Liver (tissue), 9 donors: Measurements from ENCODE around the gene ADORA3. TPM values are rescaled to one million over a fixed set of nuclear protein-coding genes. Genes with fewer than 3 reads are reported as not detected.

Experiments
- DNase-seq: peaks from one replicate; pipeline ENCODE4 v3.0.0-alpha.2; 2017; ENCODE audit warnings: low spot score
- H3K27ac ChIP-seq, 2 donors: one replicate each; pipeline ENCODE4 v1.7.0; 2013; ENCODE audit warnings: inconsistent platforms in 2 of 2, low read length in 2 of 2, control low read depth in 1 of 2, low read depth in 1 of 2, mild to moderate bottlenecking in 1 of 2
- H3K27me3 ChIP-seq, 4 donors: one replicate each; pipeline versions ENCODE4 v1.6.1 to v1.7.0; 2013; ENCODE audit warnings: low read length in 3 of 4, inconsistent platforms in 1 of 4, mild to moderate bottlenecking in 1 of 4, moderate library complexity in 1 of 4; ENCODE audit not compliant: control insufficient read depth in 4 of 4, insufficient read depth in 4 of 4
- H3K36me3 ChIP-seq, 4 donors: one replicate each; pipeline versions ENCODE4 v1.6.1 to v1.7.0; 2013; ENCODE audit warnings: low read length in 3 of 4, mild to moderate bottlenecking in 3 of 4, low read depth in 1 of 4, moderate library complexity in 1 of 4; ENCODE audit not compliant: control insufficient read depth in 4 of 4, insufficient read depth in 3 of 4
- H3K4me1 ChIP-seq, 4 donors: one replicate each; pipeline versions ENCODE4 v1.6.1 to v1.7.0; 2013; ENCODE audit warnings: low read length in 3 of 4, mild to moderate bottlenecking in 3 of 4, moderate library complexity in 1 of 4; ENCODE audit not compliant: control insufficient read depth in 4 of 4, insufficient read depth in 4 of 4
- H3K4me3 ChIP-seq, 3 donors: one replicate each; pipeline versions ENCODE4 v1.6.1 to v1.7.0; 2013; ENCODE audit warnings: low read length in 3 of 3, control low read depth in 1 of 3, low read depth in 1 of 3, mild to moderate bottlenecking in 1 of 3
- H3K9ac ChIP-seq, 2 donors: one replicate each; pipeline ENCODE4 v1.7.0; 2013; ENCODE audit warnings: low read length in 2 of 2, mild to moderate bottlenecking in 2 of 2, moderate library complexity in 2 of 2, control low read depth in 1 of 2, low read depth in 1 of 2
- H3K9me3 ChIP-seq, 4 donors: one replicate each; pipeline versions ENCODE4 v1.6.1 to v1.7.0; 2013; ENCODE audit warnings: low read length in 3 of 4; ENCODE audit not compliant: control insufficient read depth in 4 of 4
- CTCF ChIP-seq: fragments of 150-350 bp; IDR thresholded peaks from 2 replicates; pipeline ENCODE4 v1.5.1; 2017; ENCODE audit warnings: improper control_type of control experiment, low read depth, low read length; ENCODE audit not compliant: missing input control
- FOXA1 ChIP-seq: IDR thresholded peaks from 2 replicates; pipeline ENCODE4 v1.6.1; 2016; ENCODE audit warnings: antibody characterized with exemption
- FOXA2 ChIP-seq: IDR thresholded peaks from 2 replicates; pipeline ENCODE4 v1.6.1; 2016; ENCODE audit warnings: antibody characterized with exemption
- HNF4G ChIP-seq: IDR thresholded peaks from 2 replicates; pipeline ENCODE4 v1.6.1; 2016; ENCODE audit warnings: antibody characterized with exemption
- JUND ChIP-seq, 2 donors: IDR thresholded peaks; 2 replicates each; pipeline ENCODE4 v1.6.1; 2016; ENCODE audit warnings: antibody characterized with exemption in 2 of 2
- RAD21 ChIP-seq, 2 donors: IDR thresholded peaks; 2 replicates each; pipeline ENCODE4 v1.6.1; 2016; ENCODE audit warnings: antibody characterized with exemption in 2 of 2, mild to moderate bottlenecking in 2 of 2
- RXRA ChIP-seq, 2 donors: IDR thresholded peaks; 2 replicates each; pipeline ENCODE4 v1.6.1; 2017 to 2018; ENCODE audit warnings: antibody characterized with exemption in 2 of 2, mild to moderate bottlenecking in 1 of 2
- SP1 ChIP-seq: IDR thresholded peaks from 2 replicates; pipeline ENCODE4 v1.6.1; 2018; ENCODE audit warnings: antibody characterized with exemption, mild to moderate bottlenecking
- TAF1 ChIP-seq: conservative IDR thresholded peaks from 2 replicates; pipeline ENCODE4 v1.6.1; 2016; ENCODE audit warnings: antibody characterized with exemption, mild to moderate bottlenecking
- YY1 ChIP-seq: IDR thresholded peaks from 2 replicates; pipeline ENCODE4 v1.6.1; 2016; ENCODE audit warnings: antibody characterized with exemption, mild to moderate bottlenecking
- ZBTB33 ChIP-seq: IDR thresholded peaks from 2 replicates; pipeline ENCODE4 v1.6.1; 2016; ENCODE audit warnings: antibody characterized with exemption
- WGBS: extraction: QIAGEN DNeasy Blood & Tissue Kit; methylation state at CpG from one replicate; pipeline ENCODE4 v1.1.7; 2013; 5-methylcytosine and 5-hydroxymethylcytosine counted together
- polyA plus RNA-seq, 2 donors: library from polyadenylated mRNA; stranded (reverse) in 1 of 2; unstranded in 1 of 2; fragments of 200-250 nt in 1 of 2; fragments of >200 nt in 1 of 2; fragmentation: Nextera tagmentation in 1 of 2; extraction: Ambion mirVana in 1 of 2; gene quantifications; one replicate each; pipeline versions ENCODE4 v1.2.1 to v1.2.3, GENCODE V29; 2013 to 2015
- total RNA-seq, 2 donors: library from RNA; depleted of rRNA; stranded (reverse); fragments of >200 nt; gene quantifications; one replicate each; pipeline ENCODE4 v1.2.3, GENCODE V29; 2014
- TF ChIP-seq, protein P1 (sequence below): IDR thresholded peaks from 2 replicates; pipeline ENCODE4 v1.6.1; 2016; ENCODE audit warnings: antibody characterized with exemption, mild to moderate bottlenecking
- TF ChIP-seq, protein P2 (sequence below): IDR thresholded peaks from 2 replicates; pipeline ENCODE4 v1.6.1; 2016; ENCODE audit warnings: antibody characterized with exemption
- donor health status: healthy.
- donor health status: healthy.
- donor health status: healthy.
- donor health status: healthy.
- donor health status: healthy.

ADORA3 gene
- total and polyA plus RNA-seq, 4 donors = 0.97 to 5.6 (median 3.2) TPM

GRCh38 chr1:111453706-111454105 is 49.7 kb downstream of the ADORA3 start (continued):
- TF ChIP-seq RXRA (IDR thresholded peaks at IDR 0.05) = no peak
- TF ChIP-seq, protein P1, sequence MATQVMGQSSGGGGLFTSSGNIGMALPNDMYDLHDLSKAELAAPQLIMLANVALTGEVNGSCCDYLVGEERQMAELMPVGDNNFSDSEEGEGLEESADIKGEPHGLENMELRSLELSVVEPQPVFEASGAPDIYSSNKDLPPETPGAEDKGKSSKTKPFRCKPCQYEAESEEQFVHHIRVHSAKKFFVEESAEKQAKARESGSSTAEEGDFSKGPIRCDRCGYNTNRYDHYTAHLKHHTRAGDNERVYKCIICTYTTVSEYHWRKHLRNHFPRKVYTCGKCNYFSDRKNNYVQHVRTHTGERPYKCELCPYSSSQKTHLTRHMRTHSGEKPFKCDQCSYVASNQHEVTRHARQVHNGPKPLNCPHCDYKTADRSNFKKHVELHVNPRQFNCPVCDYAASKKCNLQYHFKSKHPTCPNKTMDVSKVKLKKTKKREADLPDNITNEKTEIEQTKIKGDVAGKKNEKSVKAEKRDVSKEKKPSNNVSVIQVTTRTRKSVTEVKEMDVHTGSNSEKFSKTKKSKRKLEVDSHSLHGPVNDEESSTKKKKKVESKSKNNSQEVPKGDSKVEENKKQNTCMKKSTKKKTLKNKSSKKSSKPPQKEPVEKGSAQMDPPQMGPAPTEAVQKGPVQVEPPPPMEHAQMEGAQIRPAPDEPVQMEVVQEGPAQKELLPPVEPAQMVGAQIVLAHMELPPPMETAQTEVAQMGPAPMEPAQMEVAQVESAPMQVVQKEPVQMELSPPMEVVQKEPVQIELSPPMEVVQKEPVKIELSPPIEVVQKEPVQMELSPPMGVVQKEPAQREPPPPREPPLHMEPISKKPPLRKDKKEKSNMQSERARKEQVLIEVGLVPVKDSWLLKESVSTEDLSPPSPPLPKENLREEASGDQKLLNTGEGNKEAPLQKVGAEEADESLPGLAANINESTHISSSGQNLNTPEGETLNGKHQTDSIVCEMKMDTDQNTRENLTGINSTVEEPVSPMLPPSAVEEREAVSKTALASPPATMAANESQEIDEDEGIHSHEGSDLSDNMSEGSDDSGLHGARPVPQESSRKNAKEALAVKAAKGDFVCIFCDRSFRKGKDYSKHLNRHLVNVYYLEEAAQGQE = no peak

GRCh38 chr1:111452581-111452980 is 50.9 kb downstream of the ADORA3 start:
- H3K9ac ChIP-seq = no peak overlapping the region
- H3K27ac ChIP-seq = no peak overlapping the region
- no peak for DNase-seq
- TF ChIP-seq, protein P1 = no peak
- TF ChIP-seq ZBTB33 (no peak), SP1 (no peak), HNF4G (no peak), TAF1 (no peak), CTCF (no peak), FOXA2 (no peak), RAD21 (IDR thresholded peaks at IDR 0.05) (no peak), JUND (IDR thresholded peaks at IDR 0.05) (no peak), YY1 (no peak), FOXA1 (no peak)
- TF ChIP-seq, protein P2, sequence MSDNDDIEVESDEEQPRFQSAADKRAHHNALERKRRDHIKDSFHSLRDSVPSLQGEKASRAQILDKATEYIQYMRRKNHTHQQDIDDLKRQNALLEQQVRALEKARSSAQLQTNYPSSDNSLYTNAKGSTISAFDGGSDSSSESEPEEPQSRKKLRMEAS = no peak
- H3K4me1 ChIP-seq = peaks cover 2 to 26% (median 20%) of the 10 kb centered on the region in 4 donors
- 87% methylated on average over 3 of the region's 3 CpGs for WGBS
- no peaks in the 10 kb centered on the region for H3K9me3 ChIP-seq
- no peak overlapping the region for H3K4me3 ChIP-seq
- H3K36me3 ChIP-seq = peaks cover 5 to 28% (median 22%) of the 10 kb centered on the region in 4 donors
- no peaks in the 10 kb centered on the region for H3K27me3 ChIP-seq
